NCI-H446 (cell line): ENCODE results near the gene BUB1B.

Experiments
- DNase-seq, 2 experiments: peaks; one replicate each; lab custom pipeline; 2025; lab: John Stamatoyannopoulos, UW

Gene BUB1B

GRCh38 chr15:40241269-40242212, 80.7 kb downstream of the BUB1B start:
- no peak for DNase-seq

GRCh38 chr15:40242213-40242599, 81.3 kb downstream of the BUB1B start:
- DNase-seq = no peak

DNA sequence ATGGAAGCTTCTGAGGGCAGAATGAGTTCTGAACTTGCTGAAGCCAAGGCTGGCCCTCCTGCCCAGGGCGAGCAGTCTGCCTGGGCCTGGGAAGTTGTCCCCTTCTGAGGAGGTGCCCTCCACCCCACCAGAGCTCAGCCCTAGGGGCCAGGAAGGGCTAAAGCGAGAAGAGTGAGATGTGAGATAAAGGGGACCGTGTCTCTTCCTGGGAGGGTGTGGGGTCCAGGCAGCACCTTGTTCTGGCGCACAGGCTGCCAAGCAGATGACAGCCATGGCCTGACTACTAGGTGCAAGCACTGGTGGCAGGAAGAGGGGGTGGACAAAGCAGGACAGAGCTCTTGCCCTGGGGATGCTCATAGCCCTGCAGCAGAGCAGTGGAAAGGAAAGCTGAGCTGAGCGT, 81.7 kb downstream of the BUB1B start:
- no peak for DNase-seq

DNA sequence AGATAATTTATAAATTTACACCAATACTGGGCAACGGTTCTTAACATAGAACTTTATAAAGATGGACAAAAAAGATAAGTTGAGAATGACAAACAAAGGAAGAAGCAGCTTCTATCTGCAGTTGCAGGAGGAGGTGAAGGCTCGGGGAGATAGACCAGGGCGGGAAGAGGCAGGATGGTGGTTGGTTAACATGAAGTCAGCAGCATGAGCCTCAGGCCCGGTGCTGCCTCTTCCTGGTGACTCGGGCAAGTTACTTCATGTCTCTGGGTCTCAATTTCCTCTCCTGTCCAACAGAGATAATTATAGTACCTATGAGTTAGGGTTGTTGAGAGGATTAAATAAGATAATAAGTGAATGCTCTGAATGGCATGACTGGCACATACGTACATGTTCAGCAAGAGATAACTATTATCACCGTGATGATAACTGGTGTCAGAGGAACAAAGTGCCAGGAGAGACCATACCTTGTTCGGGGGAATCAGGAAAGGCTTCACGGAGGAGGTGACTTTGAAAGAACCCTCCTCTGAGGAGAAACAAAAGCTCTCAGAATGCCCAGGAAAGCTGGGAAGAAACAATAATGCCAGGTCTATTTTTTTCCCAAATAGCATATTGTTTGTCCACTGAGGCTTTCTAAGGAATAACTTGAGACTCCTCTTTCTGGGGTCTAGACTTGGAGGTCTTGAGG, 82.4 kb downstream of the BUB1B start:
- DNase-seq = no peak

- DNase-seq = no peak
Measured at GRCh38 chr15:40244961-40245523, 84.2 kb downstream of the BUB1B start.

GRCh38 chr15:40245666-40246450, 85.0 kb downstream of the BUB1B start:
- DNase-seq = no peak

GRCh38 chr15:40246496-40247280, 85.8 kb downstream of the BUB1B start:
- DNase-seq = no peak

- DNase-seq = no peak
Measured at GRCh38 chr15:40247406-40247971, 86.6 kb downstream of the BUB1B start.

- no peak for DNase-seq
Measured at GRCh38 chr15:40248006-40248783, 87.3 kb downstream of the BUB1B start.

DNA sequence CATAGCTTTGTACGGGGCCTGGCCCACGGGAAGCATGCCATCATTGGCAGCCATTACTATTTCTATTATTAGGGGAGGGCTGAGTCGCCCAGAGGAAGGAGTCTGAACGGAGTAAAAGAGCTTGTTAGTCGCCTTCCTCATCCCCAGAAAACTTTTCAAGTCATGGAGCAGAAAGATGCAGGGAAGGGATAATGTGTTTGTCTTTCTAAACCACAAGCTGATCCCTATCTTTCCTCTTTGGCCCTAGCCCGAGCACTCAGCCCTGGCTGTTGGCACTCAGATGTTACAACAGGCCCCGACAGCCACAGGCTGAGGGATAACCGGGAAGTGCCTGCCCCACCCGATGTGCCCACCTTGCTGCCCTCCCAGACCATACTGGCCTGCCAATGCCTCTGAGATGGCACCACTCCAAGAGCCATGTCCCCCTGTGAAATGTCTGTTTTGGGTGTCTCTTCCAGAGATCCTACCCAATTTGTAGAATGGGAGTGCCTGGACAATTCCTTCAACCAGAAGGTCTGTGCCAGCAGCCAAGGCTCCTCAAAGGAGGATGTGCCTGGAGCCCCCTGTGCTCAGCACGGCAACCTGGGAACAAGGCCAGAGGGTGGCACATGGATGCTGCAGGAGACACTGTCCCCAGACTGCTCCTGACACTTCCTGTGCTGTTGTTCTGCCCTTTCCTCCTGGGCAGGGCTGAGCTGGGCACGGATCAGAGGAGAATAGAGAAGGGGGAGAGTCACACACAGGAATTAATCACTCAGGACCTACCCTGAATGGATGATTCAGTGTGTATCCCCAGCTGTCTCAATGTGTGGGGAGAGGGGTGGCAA, 88.8 kb downstream of the BUB1B start:
- no peak for DNase-seq

DNA sequence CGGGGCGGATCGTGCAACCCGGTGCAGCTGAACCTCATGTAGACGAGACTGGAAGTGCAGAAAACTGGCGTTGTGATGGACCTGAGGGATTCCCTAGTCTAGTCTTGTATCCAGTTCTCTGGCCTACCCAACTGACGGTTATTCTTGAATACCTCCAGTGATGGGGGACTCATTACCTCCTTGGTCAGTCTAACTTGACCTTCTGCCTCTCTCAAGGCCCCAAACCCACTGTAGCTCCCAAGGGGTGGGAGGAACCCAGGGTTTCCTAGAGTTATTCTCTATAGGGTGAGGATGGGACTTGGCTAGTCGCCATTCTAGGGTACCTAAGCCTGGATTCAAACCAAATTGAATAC, 89.4 kb downstream of the BUB1B start:
- DNase-seq = no peak

GRCh38 chr15:40250771-40251483, 90.1 kb downstream of the BUB1B start:
- DNase-seq = no peak

- DNase-seq = no peak
Measured at GRCh38 chr15:40251486-40252140, 90.7 kb downstream of the BUB1B start.

GRCh38 chr15:40252141-40252437, 91.2 kb downstream of the BUB1B start:
- DNase-seq = no peak

GRCh38 chr15:40252438-40253166, 91.7 kb downstream of the BUB1B start:
- no peak for DNase-seq

DNA sequence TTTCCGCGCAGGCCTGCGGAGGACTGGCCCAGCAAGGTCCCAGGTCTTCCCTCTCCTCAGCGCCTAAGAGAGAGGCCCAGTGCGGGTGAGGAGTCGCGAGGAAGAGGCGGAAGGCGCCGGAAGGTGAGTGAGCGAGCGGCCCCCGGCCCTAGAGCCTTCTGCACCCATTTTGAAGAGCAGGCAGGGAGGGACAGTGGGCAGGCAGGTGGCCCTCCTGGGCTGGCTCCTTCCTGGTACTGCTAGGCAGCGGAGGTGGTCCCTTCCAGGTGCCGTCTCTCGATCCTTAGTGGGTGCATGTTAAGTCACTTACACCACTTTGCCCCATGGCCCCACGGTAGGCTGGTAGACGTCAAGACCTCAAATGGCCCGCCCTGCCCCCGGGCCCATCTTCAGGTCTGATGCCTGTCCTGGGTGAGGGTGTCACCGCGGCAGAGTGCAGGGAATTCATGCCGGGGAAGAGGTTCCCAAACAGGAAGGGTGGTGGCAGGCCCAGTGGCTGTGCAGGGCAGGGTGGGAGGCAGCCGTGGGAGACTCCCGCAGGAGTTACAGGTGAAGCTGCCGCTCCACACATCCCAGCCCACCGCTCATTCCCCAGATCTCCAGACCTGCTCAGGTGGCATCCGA, 92.4 kb downstream of the BUB1B start:
- no peak for DNase-seq

GRCh38 chr15:40254452-40254851, 93.6 kb downstream of the BUB1B start:
- DNase-seq = no peak
